ENCODE results near the gene TAAR1. TPM values are rescaled to one million over a fixed set of nuclear protein-coding genes. Genes with fewer than 3 reads are reported as not detected.
"Not testable (repeated sequence)": the region's sequence is repeated elsewhere in the genome, so short reads cannot be mapped to it uniquely, and the experiment has no call there.

The TAAR1 gene
- total RNA-seq, 1 experiment from 2014 or later, result not detected

DNA sequence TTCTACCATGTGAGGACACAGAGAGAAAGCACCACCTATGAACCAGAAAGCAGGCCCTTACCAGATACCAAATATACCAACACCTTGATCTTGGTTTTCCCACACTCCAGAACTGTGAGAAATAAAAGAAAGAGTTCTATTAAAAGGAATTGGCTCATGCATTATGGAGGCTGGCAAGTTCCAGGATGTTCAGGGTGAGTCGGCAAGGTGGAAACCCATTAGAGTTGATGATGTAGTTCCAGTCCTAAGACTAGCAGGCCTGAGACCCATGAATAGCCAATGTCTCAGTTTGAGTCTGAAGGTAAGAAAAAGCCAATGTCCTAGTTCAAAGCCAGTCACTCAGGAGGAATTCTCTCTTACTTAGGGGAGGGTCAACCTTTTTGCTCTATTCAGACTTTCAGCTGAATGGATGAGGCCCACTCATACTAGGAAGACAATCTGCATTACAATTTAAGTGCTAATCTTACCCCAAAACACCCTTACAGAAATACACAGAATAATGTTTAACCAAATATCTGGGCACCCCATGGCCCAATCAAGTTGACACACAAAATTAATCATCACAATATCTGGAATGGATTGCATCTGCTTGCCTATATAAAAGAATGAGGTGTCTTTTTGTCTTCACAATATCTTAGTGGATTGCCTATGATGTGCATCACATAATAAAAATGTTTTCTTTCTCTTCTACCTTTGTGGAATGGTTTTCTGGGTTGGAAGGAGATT is 5.5 kb upstream of the TAAR1 start:
- no peak for DNase-seq (ENCODE audit: low spot score)
- in situ Hi-C loops (cut with HindIII; ENCODE audit: low sequenced_read_pairs), result no loop called here

DNA sequence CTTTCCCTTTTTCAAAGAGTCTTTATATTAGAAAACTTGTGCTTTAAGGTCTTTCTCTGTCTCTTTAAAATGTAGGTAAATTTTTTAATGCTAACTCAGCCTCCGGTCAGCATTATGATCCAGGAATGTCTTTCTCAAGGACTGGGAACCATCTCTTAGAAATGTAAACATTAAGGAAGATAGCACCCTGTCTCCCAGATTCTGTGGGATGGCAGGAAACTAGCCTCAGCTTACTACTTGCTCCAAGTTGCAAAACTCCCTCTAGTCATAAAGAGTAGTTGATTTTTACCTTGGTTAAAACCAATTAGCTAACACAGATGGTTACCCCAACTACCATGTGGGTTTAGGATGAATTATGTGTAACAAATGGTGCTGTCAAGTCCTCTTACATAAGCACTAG is 4.7 kb upstream of the TAAR1 start:
- DNase-seq (ENCODE audit: low spot score), result no peak
- in situ Hi-C loops (cut with HindIII; ENCODE audit: low sequenced_read_pairs), result no loop called here

DNA sequence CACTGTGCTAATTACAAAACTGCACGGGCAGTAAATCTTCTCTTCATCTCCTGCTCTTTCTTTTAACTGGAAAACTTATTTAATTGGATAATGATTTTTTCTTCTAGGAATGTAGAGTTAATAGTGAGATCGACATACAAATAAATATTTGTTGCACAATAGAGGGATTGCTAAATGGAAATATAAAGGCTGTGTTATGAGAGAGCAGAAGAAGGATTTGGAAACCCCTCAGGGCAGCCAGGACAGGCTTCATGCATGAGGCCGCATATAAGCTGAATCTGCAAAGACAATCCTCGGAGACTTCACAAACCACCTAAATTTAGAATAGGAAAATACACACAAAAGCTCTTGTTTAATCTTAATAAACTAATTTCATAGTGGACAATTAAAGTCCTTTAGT is 2.9 kb upstream of the TAAR1 start:
- in situ Hi-C loops (cut with HindIII; ENCODE audit: low sequenced_read_pairs), result no loop called here

DNA sequence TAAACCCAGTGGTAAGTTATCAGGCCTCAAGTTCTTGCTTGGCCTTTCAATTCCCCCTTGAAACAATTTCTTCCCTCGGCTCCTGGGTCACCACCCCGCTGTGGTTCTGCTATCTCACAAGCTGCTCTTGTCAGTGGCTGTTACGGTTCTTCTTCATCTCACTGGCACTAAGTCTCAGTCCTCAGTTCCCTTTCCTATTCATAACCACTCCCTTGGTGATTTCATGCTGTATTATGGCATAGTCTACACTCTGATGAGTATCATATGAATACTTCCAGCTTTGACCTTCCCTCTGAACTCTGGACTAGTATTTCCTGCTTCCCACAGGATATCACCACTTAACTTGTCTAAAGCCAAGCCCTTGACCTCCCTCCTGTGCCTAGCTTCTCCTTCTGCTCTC is 7.9 kb downstream of the TAAR1 start:
- in situ Hi-C loops (cut with HindIII; ENCODE audit: low sequenced_read_pairs), result no loop called here
- no peak for DNase-seq (ENCODE audit: low spot score)

More for the DNA sequence above, 2.9 kb upstream of the TAAR1 start:
- DNase-seq (ENCODE audit: low spot score), result no peak

DNA sequence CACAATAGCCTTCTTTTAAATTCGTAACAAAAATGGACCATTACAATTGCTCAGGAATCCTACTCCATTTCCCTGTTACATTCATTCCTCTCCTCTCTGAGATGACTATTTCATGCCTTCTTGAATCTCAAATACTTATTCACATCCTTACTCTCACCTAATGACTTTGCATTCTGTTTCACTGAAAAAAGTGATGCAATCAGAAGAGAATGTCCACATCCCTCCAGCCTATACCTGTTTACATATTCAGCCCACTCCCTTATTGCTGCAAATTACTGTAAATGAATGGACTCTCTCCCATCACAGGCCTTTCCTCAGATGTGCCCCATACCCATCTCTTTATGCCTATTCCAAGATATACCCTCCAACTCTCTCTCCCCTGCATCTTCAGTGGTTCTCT is 8.6 kb downstream of the TAAR1 start:
- DNase-seq (ENCODE audit: low spot score), result no peak
- in situ Hi-C loops (cut with HindIII; ENCODE audit: low sequenced_read_pairs), result no loop called here

DNA sequence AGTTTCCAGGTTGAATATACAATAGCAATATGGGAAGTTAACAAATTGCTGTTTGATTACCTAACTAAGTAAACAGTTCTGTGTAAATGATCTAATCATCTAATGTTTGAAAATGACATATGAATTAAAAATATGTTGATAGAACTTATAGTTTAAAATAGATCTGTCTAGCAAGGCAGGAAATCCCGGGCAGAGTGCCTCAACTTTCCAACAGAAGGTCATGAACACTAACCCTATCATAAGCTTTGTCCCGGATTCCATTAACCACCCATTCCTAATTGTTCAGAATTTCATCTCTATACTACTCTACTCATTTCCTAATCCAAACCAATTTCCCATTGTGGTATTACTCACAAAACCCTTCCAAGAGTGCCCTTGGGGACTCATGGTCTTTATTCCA is 10.2 kb downstream of the TAAR1 start:
- no peak for DNase-seq (ENCODE audit: low spot score)
- in situ Hi-C loops (cut with HindIII; ENCODE audit: low sequenced_read_pairs), result no loop called here

DNA sequence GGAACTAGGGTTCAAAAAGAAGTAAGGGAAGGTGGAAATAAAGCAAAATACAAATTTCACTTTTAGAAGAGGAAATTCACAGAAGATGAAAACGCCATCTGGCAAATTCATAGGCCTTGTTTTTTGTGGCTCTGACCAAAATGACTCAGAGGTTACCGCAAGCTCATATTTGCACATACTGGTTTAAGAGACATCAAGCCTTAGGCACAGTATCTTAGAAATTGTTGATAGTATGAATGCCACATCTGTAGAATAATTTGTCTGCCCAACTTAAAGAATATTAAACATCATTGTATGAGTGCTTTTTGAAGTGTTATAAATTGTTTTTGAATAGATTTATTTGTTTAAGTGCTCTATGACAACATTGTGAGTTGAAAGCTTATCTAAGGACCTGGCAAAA is 10.6 kb downstream of the TAAR1 start:
- in situ Hi-C loops (cut with HindIII; ENCODE audit: low sequenced_read_pairs), result no loop called here
- no peak for DNase-seq (ENCODE audit: low spot score)

DNA sequence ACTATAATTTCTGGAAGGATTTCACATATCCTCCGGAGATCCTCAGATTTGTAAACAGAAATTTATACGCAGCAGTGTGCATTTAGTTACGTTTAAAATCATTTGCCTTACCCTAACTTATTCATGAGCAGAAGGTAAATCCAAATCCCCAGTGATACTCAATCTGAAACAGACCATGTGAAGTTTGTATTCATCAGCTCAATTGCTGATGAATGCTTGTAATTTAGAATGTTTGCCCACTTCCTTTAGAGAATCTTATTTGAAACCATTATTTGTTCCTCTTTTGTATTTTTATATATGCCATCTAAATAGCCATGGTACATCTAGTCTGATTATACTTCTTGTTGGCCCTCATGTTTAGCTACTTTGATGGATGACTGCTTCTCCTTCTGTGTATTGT is 15.4 kb downstream of the TAAR1 start:
- in situ Hi-C loops (cut with HindIII; ENCODE audit: low sequenced_read_pairs), result no loop called here

DNA sequence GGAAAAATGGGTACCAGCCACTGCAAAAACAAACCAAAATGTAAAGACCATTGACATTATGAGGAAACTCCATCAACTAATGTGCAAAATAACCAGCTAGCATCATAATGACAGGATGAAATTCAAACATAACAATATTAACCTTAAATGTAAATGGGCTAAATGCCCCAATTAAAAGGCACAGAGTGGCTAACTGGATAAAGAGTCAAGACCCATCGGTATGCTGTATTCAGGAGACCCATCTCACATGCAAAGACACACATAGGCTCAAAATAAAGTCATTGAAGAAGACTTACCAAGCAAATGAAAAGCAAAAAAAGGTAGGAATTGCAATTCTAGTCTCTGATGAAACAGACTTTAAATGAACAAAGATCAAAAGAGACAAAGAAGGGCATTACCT is 21.8 kb downstream of the TAAR1 start:
- in situ Hi-C loops (cut with HindIII; ENCODE audit: low sequenced_read_pairs); DNase-seq (ENCODE audit: low spot score): not testable (repeated sequence)

More for the DNA sequence above, 15.4 kb downstream of the TAAR1 start:
- DNase-seq (ENCODE audit: low spot score), result no peak

DNA sequence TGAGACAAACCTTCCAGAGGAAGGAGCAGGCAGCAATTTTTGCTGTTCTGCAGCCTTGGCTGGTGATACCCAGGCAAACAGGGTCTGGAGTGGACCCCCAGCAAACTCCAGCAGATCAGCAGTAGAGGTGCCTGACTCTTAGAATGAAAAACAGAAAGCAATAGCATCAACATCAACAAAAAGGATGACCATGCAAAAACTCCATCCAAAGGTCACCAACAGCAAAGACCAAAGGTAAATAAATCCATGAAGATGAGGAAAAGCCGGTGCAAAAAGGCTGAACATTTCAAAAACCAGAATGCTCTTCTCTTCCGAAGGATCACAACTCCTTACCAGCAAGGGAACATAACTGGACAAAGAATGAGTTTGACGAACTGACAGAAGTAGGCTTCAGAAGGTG is 23.1 kb downstream of the TAAR1 start:
- DNase-seq (ENCODE audit: low spot score); in situ Hi-C loops (cut with HindIII; ENCODE audit: low sequenced_read_pairs): not testable (repeated sequence)

DNA sequence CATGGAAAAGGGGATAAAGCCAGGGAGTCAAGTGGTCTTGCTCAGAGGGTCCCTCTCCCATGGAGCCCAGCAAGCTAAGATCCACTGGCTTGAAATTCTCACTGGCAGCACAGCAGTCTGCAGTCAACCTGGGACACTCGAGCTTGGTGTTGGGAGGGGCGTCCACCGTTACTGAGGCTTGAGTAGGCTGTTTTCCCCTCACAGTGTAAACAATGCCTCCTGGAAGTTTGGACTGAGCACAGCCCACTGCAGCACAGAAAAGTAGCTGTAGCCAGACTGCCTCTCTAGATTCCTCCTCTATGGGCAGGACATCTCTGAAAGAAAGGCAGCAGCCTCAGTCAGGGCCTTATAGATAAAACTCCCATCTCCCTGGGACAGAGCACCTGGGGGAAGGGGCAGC is 23.7 kb downstream of the TAAR1 start:
- in situ Hi-C loops (cut with HindIII; ENCODE audit: low sequenced_read_pairs); DNase-seq (ENCODE audit: low spot score): not testable (repeated sequence)

DNA sequence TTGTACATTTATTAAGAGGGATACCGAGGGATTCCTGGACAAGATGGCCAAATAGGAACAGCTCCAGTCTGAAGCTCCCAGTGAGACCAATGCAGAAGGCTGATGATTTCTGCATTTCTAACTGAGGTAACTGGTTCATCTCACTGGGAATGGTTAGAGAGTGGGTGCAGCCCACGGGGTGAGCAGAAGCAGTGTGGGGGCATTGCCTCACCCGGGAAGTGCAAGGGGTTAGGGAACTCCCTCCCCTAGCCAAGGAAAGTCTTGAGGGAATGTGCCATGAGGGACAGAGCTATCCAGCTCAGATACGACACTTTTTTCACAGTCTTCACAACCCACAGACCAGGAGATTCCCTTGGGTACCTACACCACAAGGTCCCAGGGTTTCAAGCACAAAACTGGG is 24.2 kb downstream of the TAAR1 start:
- DNase-seq (ENCODE audit: low spot score), result no peak
- in situ Hi-C loops (cut with HindIII; ENCODE audit: low sequenced_read_pairs), result no loop called here

DNA sequence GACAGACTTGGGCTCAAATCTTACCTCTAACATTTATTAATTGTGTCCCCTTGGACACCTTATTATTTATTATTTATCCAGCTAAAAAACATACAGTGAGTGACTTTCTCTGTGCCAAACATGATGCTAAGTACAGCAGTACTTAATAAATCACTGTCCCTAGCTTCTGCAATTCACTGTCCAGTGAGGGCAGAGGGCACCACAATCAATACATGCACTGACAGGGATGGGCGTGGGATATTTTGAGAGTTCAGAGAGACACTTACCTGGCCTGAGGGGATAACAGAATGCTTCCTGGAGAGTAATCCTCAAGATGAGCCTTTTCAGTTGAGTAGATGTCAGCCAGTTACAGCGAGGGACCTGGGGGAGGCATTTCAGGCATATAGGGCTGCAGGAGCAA is 25.6 kb downstream of the TAAR1 start:
- in situ Hi-C loops (cut with HindIII; ENCODE audit: low sequenced_read_pairs), result no loop called here

DNA sequence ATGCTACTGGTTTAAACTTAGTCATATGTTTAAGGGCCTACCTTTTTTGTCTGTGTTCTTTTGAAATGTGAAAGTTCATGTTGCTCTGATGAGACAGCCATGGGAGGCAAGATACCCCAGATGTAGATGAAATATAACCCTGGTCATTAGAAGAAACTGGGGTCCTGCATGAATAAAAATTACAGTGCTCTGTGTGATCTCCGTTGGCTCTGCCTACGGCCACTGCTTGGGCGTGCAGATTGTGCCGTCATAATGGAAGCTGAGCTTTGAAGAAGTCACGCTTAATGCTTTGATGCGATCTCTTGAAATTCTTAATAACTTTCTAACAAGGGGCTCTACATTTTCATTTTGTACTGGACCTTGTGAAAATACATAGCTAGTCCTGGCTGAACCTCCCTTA is 34.8 kb downstream of the TAAR1 start, which contains the start of gene TAAR2:
Gene TAAR2, minus strand, starts transcription at position 101 of the 400 bp plus-strand sequence. Its CDS starts 0 bp downstream, at position 101.
- in situ Hi-C loops (cut with HindIII; ENCODE audit: low sequenced_read_pairs), result no loop called here
- no peak for DNase-seq (ENCODE audit: low spot score)

More for the DNA sequence above, 25.6 kb downstream of the TAAR1 start:
- no peak for DNase-seq (ENCODE audit: low spot score)

DNA sequence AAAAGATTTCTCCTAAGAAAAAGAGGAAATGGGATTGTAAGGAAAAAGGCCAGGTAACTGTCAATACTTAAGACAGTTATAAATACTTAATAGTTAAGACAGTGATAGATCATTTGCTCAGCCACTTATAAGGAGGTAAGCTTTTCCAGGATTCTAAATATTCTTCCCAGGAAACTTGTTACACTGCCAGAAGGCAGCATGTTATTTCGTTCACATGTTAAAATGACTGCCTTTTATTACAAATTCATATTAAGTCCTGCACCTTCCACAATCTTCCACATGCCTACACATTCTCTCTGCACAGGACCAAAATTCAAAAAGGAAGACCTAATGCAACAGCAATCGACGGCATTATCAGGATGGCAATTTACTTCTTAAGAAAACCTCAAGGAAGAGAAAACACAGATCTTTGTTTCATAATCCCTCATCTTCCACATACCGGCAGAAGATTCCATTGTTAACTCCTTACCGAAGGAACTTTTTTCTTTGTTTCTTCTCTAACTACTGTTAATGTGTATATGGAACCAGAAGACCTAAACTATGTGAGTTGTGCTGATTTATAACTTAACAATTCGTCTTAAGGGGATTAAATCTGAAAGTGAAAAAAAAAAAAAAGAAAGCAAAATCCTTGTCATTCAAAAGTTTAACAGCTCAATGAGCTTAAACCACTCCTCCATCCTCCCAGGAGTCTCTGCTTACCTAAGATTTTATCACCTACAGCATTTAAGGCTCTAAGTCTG is 35.7 kb downstream of the TAAR1 start:
- no peak for DNase-seq (ENCODE audit: low spot score)
- in situ Hi-C loops (cut with HindIII; ENCODE audit: low sequenced_read_pairs), result no loop called here

DNA sequence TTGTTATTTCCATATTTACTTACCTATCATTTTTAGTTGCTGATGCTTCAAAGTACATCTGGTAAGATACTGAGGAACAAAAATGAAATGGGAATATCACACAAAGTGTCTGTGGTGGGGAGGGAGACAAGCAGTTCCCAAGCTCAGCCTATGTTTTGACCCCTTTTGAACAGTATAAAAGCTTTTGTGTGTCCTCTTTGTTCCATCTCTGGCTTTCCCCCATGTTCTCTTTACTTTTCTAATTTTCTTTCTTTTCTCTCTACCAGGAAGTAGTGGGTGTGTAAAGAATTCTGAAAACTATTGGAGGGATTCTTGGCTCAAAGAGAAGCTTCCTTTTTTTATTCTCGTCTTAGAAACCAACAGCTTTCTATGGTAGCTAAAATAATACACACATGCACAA is 42.3 kb downstream of the TAAR1 start:
- no peak for DNase-seq (ENCODE audit: low spot score)
- in situ Hi-C loops (cut with HindIII; ENCODE audit: low sequenced_read_pairs), result no loop called here

DNA sequence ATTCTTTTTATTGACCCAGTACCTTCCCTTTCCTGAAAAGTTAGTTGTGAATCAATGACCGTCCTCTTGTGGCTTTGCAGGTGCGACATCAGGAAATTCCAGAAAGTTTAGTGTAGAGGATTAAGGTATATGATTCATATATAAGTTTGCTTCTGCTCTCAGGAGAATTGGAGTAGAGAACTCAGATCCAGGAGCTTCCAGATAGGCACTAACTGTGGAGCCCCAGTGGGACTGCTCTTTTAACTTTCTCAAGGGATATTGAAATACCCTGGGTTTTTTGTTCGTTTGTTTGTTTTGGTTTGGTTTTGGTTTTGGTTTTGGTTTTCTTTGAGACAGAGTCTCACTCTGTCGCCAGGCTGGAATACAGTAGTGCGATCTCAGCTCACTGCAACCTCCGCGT is 44.4 kb downstream of the TAAR1 start:
- no peak for DNase-seq (ENCODE audit: low spot score)
- in situ Hi-C loops (cut with HindIII; ENCODE audit: low sequenced_read_pairs), result no loop called here

DNA sequence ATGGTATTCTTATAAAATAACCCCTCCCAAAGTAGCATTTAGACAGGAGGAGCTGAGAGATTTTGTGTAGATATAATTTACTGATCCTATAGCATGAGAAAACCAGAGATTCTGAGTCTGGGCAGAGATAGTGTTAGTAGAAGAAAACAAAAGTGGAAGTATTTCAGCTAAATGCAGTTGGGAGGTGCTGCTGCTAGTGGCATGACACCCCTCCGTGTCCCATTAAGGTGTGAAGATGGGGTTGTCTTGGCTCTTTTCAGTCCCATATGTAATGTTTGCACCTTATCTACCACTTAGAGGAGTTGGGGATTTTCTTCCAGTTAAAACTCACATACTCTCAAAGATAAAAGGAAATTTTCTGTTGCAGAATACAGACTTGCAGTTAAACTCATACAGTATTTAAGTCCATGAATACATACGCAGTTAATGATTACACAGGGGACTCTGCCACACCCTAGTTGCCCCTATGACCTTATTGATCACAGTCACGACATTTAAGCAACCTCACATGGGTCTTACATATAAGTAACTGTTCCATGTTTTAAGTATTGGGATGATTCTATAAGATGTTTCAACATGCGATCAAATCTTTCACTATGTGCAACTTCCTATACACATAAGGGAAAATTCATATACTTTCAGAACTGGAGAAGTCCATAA is 46.4 kb downstream of the TAAR1 start:
- no peak for DNase-seq (ENCODE audit: low spot score)
- in situ Hi-C loops (cut with HindIII; ENCODE audit: low sequenced_read_pairs), result no loop called here

DNA sequence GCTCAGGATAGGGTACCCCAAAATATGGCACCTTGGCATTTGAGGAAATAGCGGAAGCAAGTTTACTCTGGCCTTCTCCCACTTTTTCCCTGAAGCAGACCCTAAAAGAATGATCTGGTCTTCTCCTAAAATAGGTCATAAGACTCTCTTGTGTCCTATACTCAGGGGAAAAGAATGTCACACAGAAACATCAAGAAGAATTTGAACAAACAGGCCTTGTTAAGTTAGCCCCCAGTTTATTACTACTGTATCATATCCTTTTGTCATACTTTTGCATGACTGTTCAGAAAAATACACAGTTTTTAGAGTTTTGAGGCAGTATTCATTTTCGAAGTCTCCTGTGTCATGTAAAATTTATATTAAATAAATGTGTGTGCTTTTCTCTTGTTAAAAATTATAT is 47.4 kb downstream of the TAAR1 start:
- DNase-seq (ENCODE audit: low spot score), result no peak
- in situ Hi-C loops (cut with HindIII; ENCODE audit: low sequenced_read_pairs), result no loop called here

DNA sequence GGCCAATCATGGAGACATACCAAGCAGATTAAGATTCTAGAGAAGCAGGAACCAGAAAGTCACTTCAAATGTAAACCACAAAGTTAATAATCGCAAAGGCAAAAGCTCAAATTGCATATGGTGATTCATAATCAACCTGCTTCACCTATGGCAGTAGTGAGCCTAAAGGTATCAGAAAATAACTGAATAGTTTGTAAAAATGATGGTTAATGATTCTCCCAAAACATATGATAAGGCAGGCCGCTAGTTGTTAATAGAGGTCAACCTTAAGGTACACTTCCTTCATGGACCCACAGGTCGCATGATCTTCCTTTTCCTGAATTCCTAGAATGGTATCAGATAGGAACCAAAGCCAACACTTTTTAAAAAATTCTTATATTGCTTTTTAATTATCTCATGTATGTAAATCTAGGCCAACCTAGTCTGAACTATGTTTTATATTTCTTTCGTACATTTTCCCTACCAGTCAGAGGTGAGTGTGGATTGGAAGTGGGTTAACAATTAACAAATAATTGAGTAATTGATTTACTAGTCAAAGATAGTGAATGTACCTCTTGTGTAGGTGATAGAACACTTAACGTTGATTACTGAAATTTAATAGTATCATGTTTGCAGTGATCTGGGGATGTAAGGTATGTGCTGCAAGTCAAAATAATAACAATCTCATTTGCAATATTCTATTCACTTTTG is 51.3 kb downstream of the TAAR1 start:
- DNase-seq (ENCODE audit: low spot score), result no peak

More for the DNA sequence above, 51.3 kb downstream of the TAAR1 start:
- in situ Hi-C loops (cut with HindIII; ENCODE audit: low sequenced_read_pairs), result no loop called here
